Measurements from ENCODE around the gene DCAF10. TPM values are rescaled to one million over a fixed set of nuclear protein-coding genes. Genes with fewer than 3 reads are reported as not detected.
A peak's percentile ranks its signal among the peaks of the same experiment; 100 is the strongest.

DCAF10 gene
- total RNA-seq, 2 donors from 2014 or later, result 24.4 to 47.4 TPM

DNA sequence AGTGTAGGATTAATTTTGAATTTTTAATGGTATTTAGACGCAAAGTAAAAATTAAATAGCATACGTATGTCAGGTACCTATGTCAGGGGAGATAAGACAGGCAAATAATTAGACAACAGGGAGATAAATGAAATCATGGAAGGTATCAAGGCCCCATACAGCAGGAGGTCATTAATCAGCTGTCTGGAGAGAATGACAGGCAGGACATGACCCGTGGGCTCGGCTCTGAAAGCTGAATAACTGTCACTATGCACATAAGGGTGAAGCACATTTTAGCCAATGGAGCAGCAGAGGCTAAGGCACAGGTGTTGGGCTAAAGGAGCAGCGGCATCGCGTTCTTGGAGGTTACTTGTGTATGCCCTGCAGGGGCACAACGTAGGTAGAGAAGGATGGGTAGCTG lies 91.5 kb downstream of the DCAF10 start:
- Histone ChIP-seq H3K36me3 (peaks cover 29% of the 10 kb centered on the region), H3K4me3 (no peak overlapping the region), H3K27me3 (replicated peaks; ENCODE audit: insufficient read depth) (no peaks in the 10 kb centered on the region), H3K9me3 (no peaks in the 10 kb centered on the region), H3K27ac (no peak overlapping the region), H3K4me1 (ENCODE audit: control insufficient read depth in 1 of 2, low read depth in 2 of 2) (peaks cover 0 to 7% of the 10 kb centered on the region in 2 donors)
- TF ChIP-seq, protein P1, sequence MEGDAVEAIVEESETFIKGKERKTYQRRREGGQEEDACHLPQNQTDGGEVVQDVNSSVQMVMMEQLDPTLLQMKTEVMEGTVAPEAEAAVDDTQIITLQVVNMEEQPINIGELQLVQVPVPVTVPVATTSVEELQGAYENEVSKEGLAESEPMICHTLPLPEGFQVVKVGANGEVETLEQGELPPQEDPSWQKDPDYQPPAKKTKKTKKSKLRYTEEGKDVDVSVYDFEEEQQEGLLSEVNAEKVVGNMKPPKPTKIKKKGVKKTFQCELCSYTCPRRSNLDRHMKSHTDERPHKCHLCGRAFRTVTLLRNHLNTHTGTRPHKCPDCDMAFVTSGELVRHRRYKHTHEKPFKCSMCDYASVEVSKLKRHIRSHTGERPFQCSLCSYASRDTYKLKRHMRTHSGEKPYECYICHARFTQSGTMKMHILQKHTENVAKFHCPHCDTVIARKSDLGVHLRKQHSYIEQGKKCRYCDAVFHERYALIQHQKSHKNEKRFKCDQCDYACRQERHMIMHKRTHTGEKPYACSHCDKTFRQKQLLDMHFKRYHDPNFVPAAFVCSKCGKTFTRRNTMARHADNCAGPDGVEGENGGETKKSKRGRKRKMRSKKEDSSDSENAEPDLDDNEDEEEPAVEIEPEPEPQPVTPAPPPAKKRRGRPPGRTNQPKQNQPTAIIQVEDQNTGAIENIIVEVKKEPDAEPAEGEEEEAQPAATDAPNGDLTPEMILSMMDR (IDR thresholded peaks at IDR 0.05), result no peak
- no peak for ATAC-seq (ENCODE audit: insufficient number of reproducible peaks, low FRiP score, low read depth)
- DNase-seq (ENCODE audit: low spot score), result no peak

DNA sequence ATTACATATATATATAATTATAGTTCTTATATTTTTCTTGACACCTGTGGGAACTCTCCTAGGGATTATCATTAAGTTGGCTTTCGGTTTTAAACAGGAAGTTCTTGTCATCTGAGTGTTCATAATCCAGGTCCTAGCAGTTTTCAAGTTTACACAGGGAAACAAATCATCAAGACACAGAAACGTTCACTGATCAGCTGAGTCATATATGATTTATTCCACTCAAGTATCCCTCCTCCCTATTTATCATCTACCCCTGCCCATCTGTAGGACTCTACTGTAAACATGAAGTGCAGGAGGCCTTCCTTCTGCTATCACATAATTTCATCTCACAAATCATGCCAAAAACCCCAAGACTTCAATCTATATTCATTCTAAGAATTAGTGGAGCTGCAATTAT lies 97.1 kb downstream of the DCAF10 start:
- ATAC-seq (ENCODE audit: insufficient number of reproducible peaks, low FRiP score, low read depth) (no peak), DNase-seq (ENCODE audit: low spot score) (no peak)
- Histone ChIP-seq H3K4me1 (ENCODE audit: control insufficient read depth in 1 of 2, low read depth in 2 of 2) (peaks cover under 1 to 9% of the 10 kb centered on the region in 2 donors), H3K9me3 (no peaks in the 10 kb centered on the region), H3K4me3 (no peak overlapping the region), H3K36me3 (peaks cover 36% of the 10 kb centered on the region), H3K27ac (no peak overlapping the region), H3K27me3 (replicated peaks; ENCODE audit: insufficient read depth) (no peaks in the 10 kb centered on the region)
- TF ChIP-seq, protein P1 (IDR thresholded peaks at IDR 0.05), result no peak

DNA sequence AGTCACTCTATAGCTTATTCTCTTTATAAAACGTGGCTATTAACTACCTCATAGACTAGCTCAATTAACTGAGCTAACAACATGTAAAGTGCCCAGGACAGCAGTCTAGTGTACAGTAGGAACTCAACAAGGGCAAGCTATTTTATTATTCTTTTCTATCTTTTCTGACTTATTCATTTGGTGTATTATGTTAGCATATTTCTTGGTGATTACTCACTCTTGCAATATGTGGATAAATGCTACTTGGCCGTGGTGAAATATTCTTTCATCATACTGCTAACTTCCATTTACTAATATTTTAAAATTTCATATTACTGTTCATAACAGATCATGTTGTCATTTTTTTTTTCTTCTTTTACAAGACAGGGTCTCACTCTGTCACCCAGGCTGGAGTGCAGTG lies 98.4 kb downstream of the DCAF10 start:
- H3K36me3 ChIP-seq, result peaks cover 25% of the 10 kb centered on the region

DNA sequence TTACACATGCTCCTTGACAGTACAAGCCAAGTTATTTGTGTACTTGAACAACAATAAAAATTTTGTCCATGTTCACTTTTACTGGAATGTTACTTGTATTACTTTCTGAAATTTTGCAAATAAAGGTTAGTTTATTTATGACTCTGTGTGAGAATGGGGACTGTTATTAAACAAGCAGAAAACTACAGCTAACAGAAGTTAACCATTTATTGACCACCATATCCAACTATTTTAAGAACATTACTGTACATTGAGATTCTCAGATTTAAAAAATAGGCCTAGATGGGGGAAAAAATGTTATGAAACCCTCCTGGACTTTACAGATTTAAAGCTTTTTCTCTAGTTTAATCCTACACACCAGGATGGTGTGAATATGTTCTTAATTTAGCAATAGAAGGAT lies 101.5 kb downstream of the DCAF10 start:
- TF ChIP-seq, protein P1 (IDR thresholded peaks at IDR 0.05), result no peak
- no peak for DNase-seq (ENCODE audit: low spot score)
- no peak for ATAC-seq (ENCODE audit: insufficient number of reproducible peaks, low FRiP score, low read depth)
- H3K4me3 ChIP-seq, result no peak overlapping the region
- peaks cover 14 to 26% of the 10 kb centered on the region in 2 donors for H3K4me1 ChIP-seq (ENCODE audit: control insufficient read depth in 1 of 2, low read depth in 2 of 2)
- H3K9me3 ChIP-seq, result no peaks in the 10 kb centered on the region
- no peaks in the 10 kb centered on the region for H3K27me3 ChIP-seq (replicated peaks; ENCODE audit: insufficient read depth)
- no peak overlapping the region for H3K27ac ChIP-seq
- H3K36me3 ChIP-seq, result peaks cover 8% of the 10 kb centered on the region

More for the DNA sequence above, 98.4 kb downstream of the DCAF10 start:
- Histone ChIP-seq H3K9me3 (no peaks in the 10 kb centered on the region), H3K27ac (no peak overlapping the region), H3K27me3 (replicated peaks; ENCODE audit: insufficient read depth) (no peaks in the 10 kb centered on the region), H3K4me3 (no peak overlapping the region), H3K4me1 (ENCODE audit: control insufficient read depth in 1 of 2, low read depth in 2 of 2) (peaks cover 6 to 16% of the 10 kb centered on the region in 2 donors)
- no peak for DNase-seq (ENCODE audit: low spot score)
- ATAC-seq (ENCODE audit: insufficient number of reproducible peaks, low FRiP score, low read depth), result no peak
- TF ChIP-seq, protein P1 (IDR thresholded peaks at IDR 0.05), result no peak

DNA sequence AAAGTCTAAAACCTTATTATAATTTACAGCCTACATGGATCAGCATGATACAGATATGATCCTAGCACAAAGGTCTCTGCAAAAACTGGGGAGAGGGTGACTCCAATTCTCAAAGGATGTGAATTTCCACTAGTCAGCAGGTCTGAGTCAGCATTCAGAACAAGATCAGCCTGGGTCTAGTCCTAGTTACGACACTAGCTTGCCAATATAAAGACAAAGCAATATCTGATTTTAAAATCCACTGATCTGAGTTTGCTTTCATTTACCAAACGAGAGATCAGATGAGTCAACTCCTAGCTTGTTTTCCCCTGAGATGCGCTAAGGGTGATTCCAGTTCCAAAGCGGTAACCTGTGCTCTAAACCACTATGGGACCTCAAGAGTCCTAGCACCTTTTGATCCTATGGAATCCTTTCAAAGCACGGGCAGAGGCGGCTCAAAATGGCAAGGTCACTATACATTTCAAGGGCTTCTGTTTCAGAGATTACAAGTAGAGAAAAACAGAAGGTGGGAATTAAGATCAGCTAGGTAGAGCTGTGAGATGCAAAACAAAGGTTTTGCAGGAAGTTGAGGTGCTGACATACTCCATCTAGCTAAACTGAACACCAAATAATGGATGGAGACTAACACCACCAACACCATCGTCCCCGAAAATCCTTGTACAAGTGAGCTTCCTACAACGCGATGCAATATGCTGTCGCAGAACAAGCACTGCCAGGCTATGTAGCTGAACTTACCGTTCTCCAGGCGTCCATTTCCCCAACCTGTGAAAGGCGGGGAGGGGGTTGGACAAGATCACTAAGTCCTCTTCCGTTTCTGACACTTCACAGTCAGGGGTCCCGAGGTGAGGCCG lies 102.4 kb downstream of the DCAF10 start:
- no peaks in the 10 kb centered on the region for H3K27me3 ChIP-seq (replicated peaks; ENCODE audit: insufficient read depth)
- TF ChIP-seq, protein P1 (IDR thresholded peaks at IDR 0.05), result no peak
- DNase-seq (ENCODE audit: low spot score) (no peak), ATAC-seq (ENCODE audit: insufficient number of reproducible peaks, low FRiP score, low read depth) (no peak)
- H3K36me3 ChIP-seq, result peaks cover 8% of the 10 kb centered on the region
- peak overlapping the region; percentile 73 to 75 for H3K27ac ChIP-seq
- peak overlapping the region; percentile 98 for H3K4me3 ChIP-seq
- H3K4me1 ChIP-seq (ENCODE audit: control insufficient read depth in 1 of 2, low read depth in 2 of 2), result peaks cover 14 to 26% of the 10 kb centered on the region in 2 donors
- H3K9me3 ChIP-seq, result no peaks in the 10 kb centered on the region

All from thoracic aorta (tissue), 2 donors.